ENCODE results near the gene USP16.

- TF ChIP-seq CTCF (IDR thresholded peaks at IDR 0.05) (no peak), POLR2A (IDR thresholded peaks at IDR 0.05) (no peak)
Observed at GRCh38 chr21:29056005-29056404, 31.5 kb downstream of the USP16 start.

All from Peyer's patch (tissue), 4 donors.